ENCODE results near the gene XKR7.

The XKR7 gene

DNA sequence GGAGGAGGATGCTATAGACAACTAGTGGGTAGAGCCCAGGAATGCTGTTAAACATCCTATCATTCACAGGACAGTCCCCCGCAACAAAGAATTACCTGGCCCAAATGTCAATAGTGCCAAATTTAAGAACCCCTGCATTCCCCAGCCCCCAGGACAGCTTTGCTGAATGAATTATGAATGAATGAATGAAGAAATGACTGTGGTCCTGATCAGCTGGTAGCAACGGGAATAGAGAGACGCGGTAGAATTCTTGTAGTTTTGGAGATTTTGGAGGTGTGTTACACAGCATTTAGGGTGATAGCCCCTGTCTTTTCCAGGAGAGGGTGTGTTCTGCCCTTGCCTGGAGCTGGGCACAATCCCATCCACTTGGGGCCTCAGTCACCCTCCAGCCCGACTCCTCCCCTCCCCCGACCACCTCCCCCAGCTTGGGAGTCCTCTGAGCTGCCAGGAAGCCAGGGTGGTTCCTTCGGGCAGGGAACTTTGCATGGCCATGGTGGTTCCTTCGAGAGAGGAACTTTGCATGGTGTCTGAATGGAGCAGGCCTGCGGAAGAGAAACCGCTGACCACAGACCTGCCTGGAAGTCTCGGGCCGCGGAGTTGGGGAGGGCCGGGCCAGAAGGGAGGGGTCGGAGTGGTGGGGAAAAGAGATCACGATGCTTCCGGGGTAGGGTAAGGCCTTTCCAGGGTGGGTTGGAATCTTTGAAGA, 83.1 kb downstream of the XKR7 start:
- no peak for DNase-seq

DNA sequence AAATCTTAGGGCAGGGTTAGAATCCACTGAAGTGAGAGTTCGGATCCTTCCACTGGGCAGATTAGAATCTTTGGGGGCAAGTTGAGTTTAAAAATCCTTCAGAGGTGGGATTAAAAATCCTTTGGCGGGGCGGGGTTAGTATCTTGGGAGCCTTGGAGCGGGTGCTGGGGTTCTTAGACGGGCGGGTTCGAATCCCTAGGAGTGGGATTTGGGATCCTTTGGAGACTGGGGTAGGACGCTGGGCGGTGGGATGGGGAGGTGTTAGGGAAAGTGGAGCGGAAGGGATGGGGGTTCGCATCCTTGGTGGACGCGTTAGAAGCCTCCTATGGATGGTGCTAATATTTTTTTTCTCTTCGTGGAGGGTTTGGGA, 83.8 kb downstream of the XKR7 start:
- DNase-seq, result no peak

DNA sequence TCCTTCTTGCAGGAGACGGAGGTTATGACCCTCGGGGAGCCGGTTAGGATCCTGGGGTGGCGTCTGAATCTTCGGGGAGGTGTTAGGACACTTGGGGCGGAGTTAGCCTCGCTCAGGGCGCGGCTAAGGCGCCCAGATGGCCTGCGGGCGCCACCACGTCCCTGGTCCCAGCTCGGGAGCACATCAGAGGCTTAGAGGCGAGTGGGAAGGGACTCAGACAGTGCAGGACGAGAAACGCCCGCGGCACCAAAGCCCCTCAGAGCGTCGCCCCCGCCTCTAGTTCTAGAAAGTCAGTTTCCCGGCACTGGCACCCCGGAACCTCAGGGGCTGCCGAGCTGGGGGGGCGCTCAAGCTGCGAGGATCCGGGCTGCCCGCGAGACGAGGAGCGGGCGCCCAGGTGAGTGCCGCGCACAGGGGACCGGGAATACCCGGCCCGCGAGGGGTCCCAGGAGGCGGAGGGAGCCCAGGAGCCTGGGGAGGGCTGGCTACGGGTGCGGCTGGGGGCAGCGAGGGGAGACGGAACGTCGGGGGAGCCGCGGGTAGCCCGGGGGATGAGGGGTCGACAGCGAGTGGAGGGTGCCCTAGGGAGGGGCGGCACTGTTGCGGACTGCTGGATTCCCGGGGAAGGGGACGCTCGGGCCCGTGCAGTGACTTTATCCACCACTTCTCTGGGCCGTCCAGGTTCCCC, 84.3 kb downstream of the XKR7 start, which contains the start of gene HCK:
HCK (plus strand) TSS at position 153 of the 688 bp plus-strand sequence.
- no peak for DNase-seq

DNA sequence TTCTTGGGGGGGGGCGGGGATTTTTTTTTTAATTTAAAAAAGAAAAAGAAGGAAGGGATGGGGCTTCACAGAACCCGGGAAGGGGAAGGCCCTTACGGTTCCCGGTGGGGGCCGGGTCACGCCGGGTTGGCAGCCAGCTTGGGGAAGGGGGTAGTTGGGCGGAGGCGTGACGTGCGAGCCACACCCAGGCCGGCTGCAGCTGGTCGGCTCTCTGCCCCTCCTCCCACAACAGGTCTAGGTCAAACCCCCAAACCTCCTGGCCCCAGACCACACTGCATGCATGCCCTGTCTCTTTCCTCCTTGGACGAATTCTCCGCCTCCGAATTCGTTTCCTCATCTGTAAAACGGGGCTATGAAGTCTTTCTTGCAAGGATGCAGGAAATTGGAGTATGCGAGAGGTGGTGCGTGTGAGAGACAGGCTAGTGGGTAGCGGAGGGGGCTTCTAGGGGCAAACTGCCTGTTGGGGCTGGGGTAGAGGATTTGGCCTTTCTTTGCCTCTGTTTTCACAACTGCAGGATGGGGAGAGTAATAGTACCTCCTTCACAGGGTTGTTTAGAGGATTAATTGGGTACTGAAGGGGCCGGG, 84.9 kb downstream of the XKR7 start:
- DNase-seq, result no peak
